Calu3 (cell line): ENCODE results near the gene NAGLU. TPM values are rescaled to one million over a fixed set of nuclear protein-coding genes. Genes with fewer than 3 reads are reported as not detected.

Experiments used
- Bru-seq: library from RNA; stranded (reverse); fragments of 400-500 nt; gene quantifications from one replicate; lab custom pipeline; 2021; lab: Mats Ljungman, UMichigan
- BruChase-seq, 2 experiments: library from RNA; stranded (reverse); fragments of 400-500 nt; gene quantifications; one replicate each; lab custom pipeline; 2021; lab: Mats Ljungman, UMichigan
- BruUV-seq: library from RNA; stranded (reverse); fragments of 400-500 nt; replicated peaks from 2 replicates; lab custom pipeline; 2021; lab: Mats Ljungman, UMichigan
- CTCF ChIA-PET: fragments of 300-600 bp; sonication (Branson Sonifier 250); formaldehyde crosslinking; loops from one replicate; lab custom pipeline; 2022; ENCODE audit warnings: antibody characterized with exemption; lab: Charles Lee
- DNase-seq: peaks from one replicate; pipeline ENCODE4 v3.0.0; 2022
- H3K27ac Mint-ChIP-seq: one replicate; pipeline ENCODE4 v1.8.0; 2022; ENCODE audit warnings: mixed read lengths; ENCODE audit not compliant: unreplicated experiment
- H3K27me3 Mint-ChIP-seq: one replicate; pipeline ENCODE4 v1.8.0; 2022; ENCODE audit warnings: mixed read lengths; ENCODE audit not compliant: unreplicated experiment
- H3K36me3 Mint-ChIP-seq: one replicate; pipeline ENCODE4 v1.8.0; 2022; ENCODE audit warnings: mild to moderate bottlenecking, moderate library complexity, mixed read lengths; ENCODE audit not compliant: insufficient read depth, unreplicated experiment
- H3K4me1 Mint-ChIP-seq: one replicate; pipeline ENCODE4 v1.8.0; 2022; ENCODE audit warnings: mild to moderate bottlenecking, low read depth, mixed read lengths; ENCODE audit not compliant: unreplicated experiment
- H3K4me3 Mint-ChIP-seq: one replicate; pipeline ENCODE4 v1.8.0; 2022; ENCODE audit warnings: mild to moderate bottlenecking, low read depth, moderate library complexity, mixed read lengths; ENCODE audit not compliant: unreplicated experiment
- H3K9me3 Mint-ChIP-seq: one replicate; pipeline ENCODE4 v1.8.0; 2022; ENCODE audit warnings: low read depth, mixed read lengths; ENCODE audit not compliant: unreplicated experiment
- CTCF ChIP-seq: fragments of 200-600 bp; IDR thresholded peaks from one replicate; pipeline ENCODE4 v1.8.0; 2022; ENCODE audit warnings: antibody characterized with exemption; ENCODE audit not compliant: unreplicated experiment
- intact Hi-C: fragments of 100-400 bp; cut with micrococcal nuclease; formaldehyde crosslinking; loops from one replicate; pipeline ENCODE4 v1.10.0; 2022; ENCODE audit not compliant: unreplicated experiment
- long read RNA-seq: library from polyadenylated mRNA; stranded (forward); transcript quantifications from one replicate; pipeline ENCODE4 v2.0.0, GENCODE V29; 2022
- total RNA-seq: library from RNA; stranded (reverse); gene quantifications from 2 replicates; pipeline ENCODE4 v1.2.3, GENCODE V29; 2022

The NAGLU gene
- total RNA-seq = 53.8 and 59.1 TPM in 2 replicates
- percentile 77 among the genes with signal in this experiment for Bru-seq, nascent RNA
- percentile 88 among the genes with signal in this experiment for BruChase-seq, experiment 1, labeled RNA remaining after a 6-hour chase
- percentile 87 among the genes with signal in this experiment for BruChase-seq, experiment 2, labeled RNA remaining after a 2-hour chase
- long read RNA-seq, transcript NAGLU-201 (6 exons, 2,544 nt) = major isoform, 50 of 69 reads
- long read RNA-seq, partial matches to known transcripts = 4 of 69 reads
- long read RNA-seq, other reads (novel, unspliced or antisense) = 15 of 69 reads

GRCh38 chr17:42536048-42536371 lies at the start of gene NAGLU:
TSS of gene NAGLU (plus strand) at chr17:42536241. CDS start at chr17:42536273, 32 bp downstream.
- Mint-ChIP-seq H3K27ac (peak within 1 kb of the TSS; percentile 69), H3K27me3 (no peaks in the 10 kb centered on the region), H3K4me1 (peaks cover 53% of the 10 kb centered on the region), H3K4me3 (peak within 1 kb of the TSS; percentile 94), H3K36me3 (peaks cover 61% of the 10 kb centered on the region), H3K9me3 (no peaks in the 10 kb centered on the region)
- BruUV-seq = no TSS peak
- intact Hi-C loops = no loop called here
- CTCF ChIA-PET = interaction anchor here (0.7 to 2.9 kb wide), 9 partner anchors 9 to 636 kb away, joined by 3 to 11 read pairs (median 3); partner anchors contain the start of gene TUBG2
- TF ChIP-seq CTCF = no peak
- DNase-seq = peak; percentile 99

GRCh38 chr17:42488032-42488431 lies 48.0 kb upstream of the NAGLU start:
- no peak overlapping the region for H3K4me3 Mint-ChIP-seq
- H3K4me1 Mint-ChIP-seq = no peaks in the 10 kb centered on the region
- CTCF ChIA-PET = no interaction called here
- BruUV-seq = no TSS peak
- intact Hi-C loops = no loop called here
- H3K27me3 Mint-ChIP-seq = no peaks in the 10 kb centered on the region
- no peak for DNase-seq
- H3K36me3 Mint-ChIP-seq = peaks cover 52% of the 10 kb centered on the region
- H3K9me3 Mint-ChIP-seq = no peaks in the 10 kb centered on the region
- no peak overlapping the region for H3K27ac Mint-ChIP-seq
- no peak for TF ChIP-seq CTCF

GRCh38 chr17:42493319-42493718 lies 42.7 kb upstream of the NAGLU start:
- no peaks in the 10 kb centered on the region for H3K9me3 Mint-ChIP-seq
- DNase-seq = no peak
- H3K4me1 Mint-ChIP-seq = no peaks in the 10 kb centered on the region
- no peak overlapping the region for H3K4me3 Mint-ChIP-seq
- no peaks in the 10 kb centered on the region for H3K27me3 Mint-ChIP-seq
- TF ChIP-seq CTCF = no peak
- no peak overlapping the region for H3K27ac Mint-ChIP-seq
- peaks cover 76% of the 10 kb centered on the region for H3K36me3 Mint-ChIP-seq
- intact Hi-C loops = no loop called here
- no TSS peak for BruUV-seq
- CTCF ChIA-PET = interaction anchor here (0.6 to 0.7 kb wide), 2 partner anchors 19 to 34 kb away, joined by 3 to 5 read pairs; no protein-coding TSS in a partner anchor

GRCh38 chr17:42494673-42495072 lies 41.4 kb upstream of the NAGLU start:
- H3K27me3 Mint-ChIP-seq = no peaks in the 10 kb centered on the region
- H3K4me3 Mint-ChIP-seq = no peak overlapping the region
- no peak overlapping the region for H3K27ac Mint-ChIP-seq
- H3K9me3 Mint-ChIP-seq = no peaks in the 10 kb centered on the region
- intact Hi-C loops = no loop called here
- H3K36me3 Mint-ChIP-seq = peaks cover 82% of the 10 kb centered on the region
- no peak for DNase-seq
- no TSS peak for BruUV-seq
- no peaks in the 10 kb centered on the region for H3K4me1 Mint-ChIP-seq
- no peak for TF ChIP-seq CTCF
- CTCF ChIA-PET = no interaction called here
